T47D (cell line): ENCODE results near the gene NELFCD.

Experiments used
- DNase-seq, 2 experiments: peaks; one replicate each; pipeline versions ENCODE4 v3.0.0 to v3.0.0-alpha.2; 2011 to 2012; ENCODE audit warnings: low read depth in 1 of 2, low spot score in 1 of 2
- JUND ChIP-seq: IDR thresholded peaks from 2 replicates; pipeline ENCODE4 v1.6.1; 2012; ENCODE audit warnings: low read depth
- in situ Hi-C: cut with HindIII; loops from 2 replicates; pipeline ENCODE4 v1.10.0; 2016; ENCODE audit warnings: low sequenced_read_pairs, low pct_unique_long_range_greater_than_20kb

NELFCD gene

DNA sequence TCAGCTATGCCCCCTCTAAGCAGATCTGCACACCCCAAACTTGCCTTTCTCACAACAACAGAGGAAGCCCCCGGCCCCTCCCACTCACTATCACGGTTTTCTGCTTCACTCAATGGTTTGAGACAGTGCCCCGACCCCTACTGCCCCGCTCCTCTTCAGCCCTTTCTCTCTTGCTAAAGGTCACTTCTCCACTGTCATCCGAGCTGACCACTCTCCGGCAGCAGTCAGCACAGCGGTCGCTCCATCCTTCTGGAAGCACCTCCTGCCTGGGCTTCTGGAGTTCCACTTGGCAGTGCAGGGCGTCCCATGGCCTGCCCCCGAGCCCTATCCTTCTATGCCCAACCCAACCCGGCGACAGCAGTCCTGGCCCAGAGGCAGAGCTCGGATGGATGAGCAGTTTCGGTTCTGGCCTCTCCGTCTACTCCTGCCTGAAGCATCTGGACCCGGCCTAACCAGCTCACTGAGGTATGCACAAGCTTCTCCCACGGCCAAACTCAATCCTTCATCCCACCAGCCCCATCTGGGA lies 21.9 kb downstream of the NELFCD start:
- no peak for TF ChIP-seq JUND
- DNase-seq, result no peak
- in situ Hi-C loops, result no loop called here

DNA sequence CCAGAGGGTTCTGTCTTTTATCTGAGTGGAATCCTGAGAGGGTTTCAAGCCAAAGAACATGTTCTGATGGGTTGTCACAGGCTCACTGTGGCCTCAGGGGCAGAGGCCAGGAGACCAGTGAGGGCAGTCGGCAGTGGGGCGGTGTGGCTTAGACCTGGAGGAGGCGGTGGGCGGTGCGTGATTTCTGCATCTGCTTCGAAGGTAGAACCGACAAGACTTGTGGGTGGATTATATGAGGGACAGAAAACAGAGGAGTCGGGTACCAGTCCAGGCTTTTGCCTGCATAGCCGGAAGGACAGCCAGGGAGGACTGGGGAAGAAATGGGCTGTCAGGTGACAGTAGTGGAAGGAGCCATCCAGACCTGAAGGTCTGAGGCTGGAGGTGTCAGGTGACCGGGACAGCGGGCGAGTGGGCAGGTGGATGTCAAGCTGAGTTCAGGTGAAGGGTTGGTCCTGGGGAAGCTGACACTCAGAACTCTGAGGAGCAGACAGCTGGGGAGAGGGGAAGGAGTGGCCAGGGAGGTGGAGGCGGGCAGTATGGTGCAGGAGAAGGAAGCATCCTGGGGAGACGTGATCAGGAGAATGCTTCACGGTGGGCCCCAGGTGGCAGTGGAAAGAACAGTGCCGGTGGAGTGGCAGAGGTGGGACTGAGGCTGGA lies 22.9 kb downstream of the NELFCD start:
- in situ Hi-C loops, result no loop called here
- no peak for DNase-seq
- no peak for TF ChIP-seq JUND

DNA sequence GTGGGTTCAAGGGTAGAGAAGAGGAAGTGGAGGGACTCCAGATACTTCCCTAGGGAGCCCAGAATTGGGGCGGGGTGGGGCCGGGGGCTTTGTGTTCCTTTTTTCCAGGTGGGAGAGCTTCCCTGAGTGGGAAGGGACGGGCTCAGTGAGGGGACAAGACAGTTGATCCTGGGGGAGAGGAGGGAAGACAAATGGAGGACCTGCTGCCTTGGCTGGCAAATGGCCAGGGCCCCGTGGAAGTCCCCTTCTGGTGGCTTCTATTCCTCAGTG lies 23.4 kb downstream of the NELFCD start:
- in situ Hi-C loops, result no loop called here
- DNase-seq, result no peak

GRCh38 chr20:59004763-59005522 lies 23.9 kb downstream of the NELFCD start:
- no peak for TF ChIP-seq JUND
- in situ Hi-C loops, result no loop called here
- DNase-seq, result no peak

More for the DNA sequence above, 23.4 kb downstream of the NELFCD start:
- no peak for TF ChIP-seq JUND

- no peak for DNase-seq
- no peak for TF ChIP-seq JUND
- in situ Hi-C loops, result no loop called here
These were observed 24.6 kb downstream of the NELFCD start for GRCh38 chr20:59005523-59006166.

DNA sequence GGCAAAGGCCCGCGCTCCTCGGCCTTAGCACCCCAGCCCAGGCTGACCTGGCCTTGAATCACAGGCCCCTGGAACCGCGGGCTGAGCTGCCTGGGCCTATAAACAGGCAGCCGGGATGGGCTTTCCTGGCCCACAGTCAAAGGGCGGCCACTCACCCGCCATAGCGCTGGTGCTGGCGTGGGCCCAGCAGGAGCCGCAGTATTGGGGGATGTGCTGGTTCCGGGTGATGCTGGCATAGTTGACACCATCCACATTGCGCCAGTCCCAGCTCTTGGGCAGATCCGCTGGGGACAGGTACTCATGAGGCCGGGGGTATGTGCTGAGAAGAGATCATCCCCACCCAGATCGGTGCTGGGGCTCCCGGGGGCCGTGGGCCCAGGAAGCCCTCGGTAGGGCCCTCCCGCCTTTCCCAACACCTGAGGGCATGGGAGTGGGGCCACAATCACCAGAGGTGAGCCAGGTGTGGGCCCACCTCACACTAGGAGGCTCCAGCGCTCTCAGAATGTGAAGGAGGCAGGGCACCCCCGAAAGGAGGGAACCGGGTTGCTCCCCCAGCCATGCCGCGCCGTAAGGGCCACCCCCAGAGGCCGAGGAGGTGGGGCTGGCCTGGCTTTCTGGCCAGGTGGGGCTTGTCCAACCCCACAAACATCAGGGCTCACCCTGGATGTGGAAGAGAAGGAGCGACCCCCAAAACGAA lies 25.3 kb downstream of the NELFCD start:
- no peak for TF ChIP-seq JUND
- in situ Hi-C loops, result no loop called here
- DNase-seq, result no peak

DNA sequence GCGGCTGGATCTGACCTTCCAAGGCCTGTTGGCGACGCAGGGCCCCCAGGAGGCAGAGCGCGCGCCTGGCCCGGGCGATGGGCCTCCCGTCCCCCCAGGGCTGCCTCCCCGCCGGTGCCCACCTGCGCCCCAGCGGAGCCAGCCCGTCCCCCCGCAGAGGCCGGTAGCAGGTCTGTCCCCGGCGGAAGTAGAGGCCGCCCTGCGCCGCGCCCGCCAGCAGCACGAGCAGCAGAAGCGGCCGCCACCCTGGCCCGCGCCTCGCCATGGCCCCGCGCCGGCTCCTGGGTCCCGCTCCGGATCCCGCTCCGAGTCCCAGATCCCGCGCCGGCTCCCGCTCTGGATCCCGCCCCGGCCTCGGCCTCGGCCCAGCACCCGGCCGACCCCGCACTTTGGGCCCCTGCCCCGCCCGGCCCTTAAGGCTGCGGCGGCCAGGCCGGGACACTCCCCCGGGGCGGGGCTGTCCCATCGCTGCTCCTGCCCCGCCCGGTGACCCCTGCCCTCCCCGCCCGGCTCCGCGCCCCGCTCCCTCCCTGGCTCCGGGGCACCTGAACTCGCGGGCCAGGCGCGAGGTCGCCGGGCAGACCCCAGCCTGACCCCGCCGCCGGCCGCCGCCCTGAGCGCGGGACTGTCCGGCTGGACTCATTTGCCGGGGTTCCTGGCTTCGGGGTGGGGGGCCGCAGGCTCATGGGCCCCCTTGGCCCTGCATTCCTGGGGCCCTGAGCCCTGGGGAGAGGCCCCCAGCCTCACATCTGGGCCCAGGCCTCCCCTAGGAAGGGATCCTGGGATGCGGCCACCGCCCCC lies 26.0 kb downstream of the NELFCD start, which contains the start of gene CTSZ:
Gene CTSZ, minus strand, starts transcription at position 391 of the 801 bp plus-strand sequence. Its CDS starts 126 bp downstream, at position 265.
- in situ Hi-C loops, result no loop called here
- no peak for TF ChIP-seq JUND
- peak; percentile 69 to 91 for DNase-seq

DNA sequence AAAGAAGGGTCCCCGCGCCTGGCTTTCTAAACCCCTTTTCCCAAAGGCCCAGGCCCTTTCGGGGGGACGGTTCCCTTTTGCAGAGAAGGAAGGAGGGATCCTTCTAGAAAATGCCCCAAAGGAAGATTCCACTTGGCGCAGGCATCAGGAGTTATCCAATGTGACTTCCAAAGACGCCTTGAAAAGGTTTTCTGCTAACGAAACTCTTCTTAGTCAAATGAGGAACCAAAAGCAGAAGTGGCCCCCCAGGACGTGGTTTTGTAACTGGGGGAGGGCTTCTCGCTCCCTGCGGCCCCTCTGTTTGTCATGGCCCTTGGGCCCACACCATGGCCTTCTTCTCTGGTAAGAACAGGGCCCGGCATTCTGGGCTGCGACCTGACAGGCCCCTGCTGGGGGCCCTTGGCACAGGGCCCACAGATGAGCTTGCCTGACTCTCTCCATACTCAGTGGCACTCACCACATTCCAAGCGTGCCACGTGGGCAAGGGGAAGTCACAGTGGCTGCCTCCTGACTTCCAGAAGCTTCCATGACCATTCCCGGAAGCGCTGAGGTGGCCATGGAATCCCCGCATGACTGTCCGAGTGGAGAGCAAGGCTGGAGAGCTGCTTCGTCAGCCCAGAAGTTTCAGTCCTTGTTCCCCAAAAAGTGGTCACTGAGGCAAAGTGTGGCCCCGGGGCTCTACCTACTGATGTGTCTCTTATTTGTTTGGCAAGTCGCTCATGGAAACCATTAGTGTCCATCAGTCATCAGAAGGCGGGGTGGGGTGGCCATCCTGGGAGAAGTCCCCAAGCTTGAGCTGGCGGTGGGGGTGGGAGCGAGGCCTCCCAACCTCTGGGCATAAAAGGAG lies 26.8 kb downstream of the NELFCD start:
- in situ Hi-C loops, result no loop called here
- TF ChIP-seq JUND, result no peak
- DNase-seq, result no peak

DNA sequence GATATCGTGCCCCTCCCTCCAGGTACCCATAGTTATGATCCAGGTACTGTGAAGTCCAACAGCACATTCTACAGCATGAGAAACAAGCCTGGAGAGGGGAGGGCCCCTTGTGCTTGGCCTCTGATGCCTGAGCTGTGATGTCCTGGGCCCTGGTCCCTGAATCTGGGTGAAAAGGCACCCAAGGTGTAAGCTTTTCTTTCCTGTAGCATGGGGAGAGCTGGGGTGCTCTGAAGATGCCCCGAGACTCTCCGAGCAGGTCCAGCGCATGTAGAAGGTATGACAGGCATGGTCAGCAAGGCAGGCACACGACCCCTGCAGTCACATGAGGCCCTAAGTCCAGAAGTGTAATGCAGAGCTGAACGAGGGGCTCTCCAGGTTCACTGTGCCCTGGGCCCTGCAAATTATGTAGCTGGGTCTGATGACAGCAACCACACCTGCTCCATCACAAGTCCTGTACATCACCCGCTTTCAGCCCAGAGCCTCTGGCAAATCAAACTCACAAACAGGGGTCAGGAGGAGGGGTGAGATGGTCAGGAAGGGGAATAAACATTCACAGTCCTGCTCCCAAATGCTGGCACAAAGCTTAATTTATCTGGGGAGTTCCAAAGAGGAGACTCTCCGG lies 27.8 kb downstream of the NELFCD start:
- DNase-seq, result no peak
- no peak for TF ChIP-seq JUND
- in situ Hi-C loops, result no loop called here

DNA sequence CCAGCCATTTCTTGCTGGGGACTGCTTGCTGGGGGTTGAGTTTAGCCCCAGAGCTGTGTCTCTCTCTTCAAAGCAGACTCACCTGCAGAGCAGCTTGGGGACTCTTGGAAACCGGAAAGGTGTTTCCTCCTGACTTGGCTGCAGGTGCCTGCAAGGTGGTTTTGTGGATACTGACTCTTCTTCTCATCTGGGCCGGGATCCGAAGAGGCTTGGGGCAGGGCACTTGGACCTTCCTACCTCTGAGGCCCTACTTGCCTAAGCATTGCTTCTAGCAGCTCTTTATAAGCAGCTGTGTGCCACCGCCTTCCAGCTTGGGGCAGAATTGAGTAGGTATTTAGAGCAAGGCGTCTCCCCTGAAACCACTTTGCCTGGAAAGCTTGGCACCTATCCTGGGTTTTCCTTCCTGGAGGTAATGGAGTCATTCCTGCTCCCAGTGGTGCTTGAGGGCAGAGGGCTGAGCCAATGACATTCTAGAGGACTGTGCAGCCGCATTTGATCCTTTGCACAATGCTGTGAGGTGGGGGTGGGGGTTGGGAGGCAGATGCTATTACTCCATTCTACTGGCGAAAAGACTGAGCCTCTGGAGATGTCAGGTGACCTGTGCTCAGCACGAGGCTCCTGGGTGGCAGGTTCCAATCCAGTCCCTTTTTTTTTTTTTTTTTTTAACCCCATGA lies 29.4 kb downstream of the NELFCD start:
- in situ Hi-C loops, result no loop called here
- DNase-seq, result peak in 1 of 2 experiments; percentile 87
- TF ChIP-seq JUND, result no peak
